ENCODE measurements around the gene KRTAP5-9.
A peak's percentile ranks its signal among the peaks of the same experiment; 100 is the strongest.

The KRTAP5-9 gene

GRCh38 chr11:71502026-71502425 lies 46.2 kb upstream of the KRTAP5-9 start:
- H3K56ac ChIP-seq (ENCODE audit: low read length): no peak overlapping the region
- no peak overlapping the region for H2AK5ac ChIP-seq (ENCODE audit: low read length)
- no peak overlapping the region for H3K18ac ChIP-seq (ENCODE audit: low read length)
- no peak overlapping the region for H2BK5ac ChIP-seq (ENCODE audit: low read length)
- H3K36me3 ChIP-seq (ENCODE audit: control insufficient read depth, insufficient read depth, low read length): peaks cover 3% of the 10 kb centered on the region
- no peak overlapping the region for H4K5ac ChIP-seq (ENCODE audit: low read length)
- H3K4me2 ChIP-seq (ENCODE audit: low read length): no peak overlapping the region
- H3K9ac ChIP-seq (ENCODE audit: low read length): no peak overlapping the region
- no peak overlapping the region for H2BK15ac ChIP-seq (replicated peaks; ENCODE audit: low read depth)
- no CpG with 5 or more reads among the region's 10 CpGs for WGBS (ENCODE audit: extremely low coverage, insufficient coverage, low lambda C conversion rate)
- no peak overlapping the region for H3K4me3 ChIP-seq (ENCODE audit: low read length)
- no peak overlapping the region for H3K23ac ChIP-seq (ENCODE audit: low read length)
- H3K4ac ChIP-seq (ENCODE audit: low read depth, low read length): no peak overlapping the region
- H3K4me1 ChIP-seq (ENCODE audit: control insufficient read depth, low read depth, low read length): peaks cover 11% of the 10 kb centered on the region
- no peaks in the 10 kb centered on the region for H3K79me2 ChIP-seq (ENCODE audit: control insufficient read depth, insufficient read depth, low read length)
- H3K27me3 ChIP-seq (ENCODE audit: insufficient read depth, low read length, poor library complexity): no peaks in the 10 kb centered on the region
- no peak for DNase-seq
- no peak overlapping the region for H3K27ac ChIP-seq (ENCODE audit: low read depth, low read length)
- no peak overlapping the region for H2BK120ac ChIP-seq (ENCODE audit: low read depth, low read length)
- no peaks in the 10 kb centered on the region for H3K79me1 ChIP-seq (ENCODE audit: low read length)
- H4K8ac ChIP-seq (ENCODE audit: low read depth, low read length): no peak overlapping the region

- H3K4me3 ChIP-seq (ENCODE audit: low read length): no peak overlapping the region
- H3K9ac ChIP-seq (ENCODE audit: low read length): no peak overlapping the region
- no peak overlapping the region for H3K23ac ChIP-seq (ENCODE audit: low read length)
- no peaks in the 10 kb centered on the region for H3K27me3 ChIP-seq (ENCODE audit: insufficient read depth, low read length, poor library complexity)
- no peak overlapping the region for H2AK5ac ChIP-seq (ENCODE audit: low read length)
- H3K79me2 ChIP-seq (ENCODE audit: control insufficient read depth, insufficient read depth, low read length): no peaks in the 10 kb centered on the region
- H2BK5ac ChIP-seq (ENCODE audit: low read length): no peak overlapping the region
- H4K8ac ChIP-seq (ENCODE audit: low read depth, low read length): no peak overlapping the region
- H3K4me1 ChIP-seq (ENCODE audit: control insufficient read depth, low read depth, low read length): peaks cover 11% of the 10 kb centered on the region
- no peaks in the 10 kb centered on the region for H3K36me3 ChIP-seq (ENCODE audit: control insufficient read depth, insufficient read depth, low read length)
- H2BK120ac ChIP-seq (ENCODE audit: low read depth, low read length): no peak overlapping the region
- H3K27ac ChIP-seq (ENCODE audit: low read depth, low read length): no peak overlapping the region
- no peak overlapping the region for H3K4me2 ChIP-seq (ENCODE audit: low read length)
- no peak overlapping the region for H3K18ac ChIP-seq (ENCODE audit: low read length)
- H2BK15ac ChIP-seq (replicated peaks; ENCODE audit: low read depth): no peak overlapping the region
- no CpG with 5 or more reads among the region's 15 CpGs for WGBS (ENCODE audit: extremely low coverage, insufficient coverage, low lambda C conversion rate)
- DNase-seq: no peak
- H3K4ac ChIP-seq (ENCODE audit: low read depth, low read length): no peak overlapping the region
- no peak overlapping the region for H3K56ac ChIP-seq (ENCODE audit: low read length)
- H3K79me1 ChIP-seq (ENCODE audit: low read length): no peaks in the 10 kb centered on the region
- H4K5ac ChIP-seq (ENCODE audit: low read length): no peak overlapping the region
Observed at GRCh38 chr11:71502871-71503435, 45.3 kb upstream of the KRTAP5-9 start.

GRCh38 chr11:71504531-71504930 lies 43.7 kb upstream of the KRTAP5-9 start:
- Histone ChIP-seq H4K8ac (ENCODE audit: low read depth, low read length) (no peak overlapping the region), H3K79me1 (ENCODE audit: low read length) (no peaks in the 10 kb centered on the region), H2AK5ac (ENCODE audit: low read length) (no peak overlapping the region), H3K4me3 (ENCODE audit: low read length) (no peak overlapping the region), H3K4me2 (ENCODE audit: low read length) (no peak overlapping the region), H4K5ac (ENCODE audit: low read length) (no peak overlapping the region), H3K9ac (ENCODE audit: low read length) (no peak overlapping the region), H3K18ac (ENCODE audit: low read length) (peak overlapping the region; percentile 95), H3K36me3 (ENCODE audit: control insufficient read depth, insufficient read depth, low read length) (no peaks in the 10 kb centered on the region), H2BK15ac (replicated peaks; ENCODE audit: low read depth) (no peak overlapping the region), H2BK5ac (ENCODE audit: low read length) (peak overlapping the region; percentile 61), H3K27ac (ENCODE audit: low read depth, low read length) (peak overlapping the region; percentile 3), H2BK120ac (ENCODE audit: low read depth, low read length) (peak overlapping the region; percentile 99), H3K56ac (ENCODE audit: low read length) (peak overlapping the region; percentile 11), H3K27me3 (ENCODE audit: insufficient read depth, low read length, poor library complexity) (no peaks in the 10 kb centered on the region), H3K23ac (ENCODE audit: low read length) (no peak overlapping the region), H3K4me1 (ENCODE audit: control insufficient read depth, low read depth, low read length) (peaks cover 11% of the 10 kb centered on the region), H3K79me2 (ENCODE audit: control insufficient read depth, insufficient read depth, low read length) (no peaks in the 10 kb centered on the region), H3K4ac (ENCODE audit: low read depth, low read length) (peak overlapping the region; percentile 74)
- peak; percentile 45 for DNase-seq
- WGBS (ENCODE audit: extremely low coverage, insufficient coverage, low lambda C conversion rate): no CpG with 5 or more reads among the region's 10 CpGs

GRCh38 chr11:71505001-71505400 lies 43.2 kb upstream of the KRTAP5-9 start:
- no peak for DNase-seq
- Histone ChIP-seq H3K18ac (ENCODE audit: low read length) (no peak overlapping the region), H2AK5ac (ENCODE audit: low read length) (no peak overlapping the region), H3K27ac (ENCODE audit: low read depth, low read length) (peak overlapping the region; percentile 84), H4K8ac (ENCODE audit: low read depth, low read length) (no peak overlapping the region), H3K27me3 (ENCODE audit: insufficient read depth, low read length, poor library complexity) (no peaks in the 10 kb centered on the region), H2BK15ac (replicated peaks; ENCODE audit: low read depth) (no peak overlapping the region), H3K56ac (ENCODE audit: low read length) (peak overlapping the region; percentile 34), H3K79me1 (ENCODE audit: low read length) (no peaks in the 10 kb centered on the region), H3K36me3 (ENCODE audit: control insufficient read depth, insufficient read depth, low read length) (no peaks in the 10 kb centered on the region), H2BK120ac (ENCODE audit: low read depth, low read length) (no peak overlapping the region), H4K5ac (ENCODE audit: low read length) (no peak overlapping the region), H3K9ac (ENCODE audit: low read length) (no peak overlapping the region), H2BK5ac (ENCODE audit: low read length) (peak overlapping the region; percentile 8), H3K4me2 (ENCODE audit: low read length) (no peak overlapping the region), H3K4me3 (ENCODE audit: low read length) (no peak overlapping the region), H3K23ac (ENCODE audit: low read length) (no peak overlapping the region), H3K4ac (ENCODE audit: low read depth, low read length) (no peak overlapping the region), H3K4me1 (ENCODE audit: control insufficient read depth, low read depth, low read length) (peaks cover 11% of the 10 kb centered on the region), H3K79me2 (ENCODE audit: control insufficient read depth, insufficient read depth, low read length) (no peaks in the 10 kb centered on the region)
- no CpG with 5 or more reads among the region's 2 CpGs for WGBS (ENCODE audit: extremely low coverage, insufficient coverage, low lambda C conversion rate)

GRCh38 chr11:71505781-71506180 lies 42.4 kb upstream of the KRTAP5-9 start:
- no peaks in the 10 kb centered on the region for H3K79me2 ChIP-seq (ENCODE audit: control insufficient read depth, insufficient read depth, low read length)
- H3K4me3 ChIP-seq (ENCODE audit: low read length): no peak overlapping the region
- no CpG with 5 or more reads among the region's 9 CpGs for WGBS (ENCODE audit: extremely low coverage, insufficient coverage, low lambda C conversion rate)
- H3K27me3 ChIP-seq (ENCODE audit: insufficient read depth, low read length, poor library complexity): no peaks in the 10 kb centered on the region
- H3K36me3 ChIP-seq (ENCODE audit: control insufficient read depth, insufficient read depth, low read length): no peaks in the 10 kb centered on the region
- peak overlapping the region; percentile 99 for H3K4ac ChIP-seq (ENCODE audit: low read depth, low read length)
- H3K9ac ChIP-seq (ENCODE audit: low read length): peak overlapping the region; percentile 62
- DNase-seq: peak; percentile 70
- H3K79me1 ChIP-seq (ENCODE audit: low read length): no peaks in the 10 kb centered on the region
- H4K8ac ChIP-seq (ENCODE audit: low read depth, low read length): no peak overlapping the region
- H3K4me2 ChIP-seq (ENCODE audit: low read length): no peak overlapping the region
- peaks cover 11% of the 10 kb centered on the region for H3K4me1 ChIP-seq (ENCODE audit: control insufficient read depth, low read depth, low read length)
- H2AK5ac ChIP-seq (ENCODE audit: low read length): no peak overlapping the region
- peak overlapping the region; percentile 96 for H2BK5ac ChIP-seq (ENCODE audit: low read length)
- peak overlapping the region; percentile 78 for H3K56ac ChIP-seq (ENCODE audit: low read length)
- H2BK15ac ChIP-seq (replicated peaks; ENCODE audit: low read depth): no peak overlapping the region
- peak overlapping the region; percentile 50 for H4K5ac ChIP-seq (ENCODE audit: low read length)
- H2BK120ac ChIP-seq (ENCODE audit: low read depth, low read length): peak overlapping the region; percentile 96
- H3K27ac ChIP-seq (ENCODE audit: low read depth, low read length): peak overlapping the region; percentile 95
- H3K18ac ChIP-seq (ENCODE audit: low read length): peak overlapping the region; percentile 82
- H3K23ac ChIP-seq (ENCODE audit: low read length): no peak overlapping the region

GRCh38 chr11:71507102-71507501 lies 41.1 kb upstream of the KRTAP5-9 start:
- no CpG with 5 or more reads among the region's 5 CpGs for WGBS (ENCODE audit: extremely low coverage, insufficient coverage, low lambda C conversion rate)
- no peaks in the 10 kb centered on the region for H3K36me3 ChIP-seq (ENCODE audit: control insufficient read depth, insufficient read depth, low read length)
- no peak overlapping the region for H3K27ac ChIP-seq (ENCODE audit: low read depth, low read length)
- H2BK120ac ChIP-seq (ENCODE audit: low read depth, low read length): no peak overlapping the region
- no peaks in the 10 kb centered on the region for H3K79me1 ChIP-seq (ENCODE audit: low read length)
- H3K18ac ChIP-seq (ENCODE audit: low read length): peak overlapping the region; percentile 71
- no peak overlapping the region for H2BK15ac ChIP-seq (replicated peaks; ENCODE audit: low read depth)
- no peak overlapping the region for H4K8ac ChIP-seq (ENCODE audit: low read depth, low read length)
- no peak overlapping the region for H3K56ac ChIP-seq (ENCODE audit: low read length)
- H3K9ac ChIP-seq (ENCODE audit: low read length): no peak overlapping the region
- H3K79me2 ChIP-seq (ENCODE audit: control insufficient read depth, insufficient read depth, low read length): no peaks in the 10 kb centered on the region
- no peaks in the 10 kb centered on the region for H3K27me3 ChIP-seq (ENCODE audit: insufficient read depth, low read length, poor library complexity)
- H3K23ac ChIP-seq (ENCODE audit: low read length): no peak overlapping the region
- no peak for DNase-seq
- no peak overlapping the region for H4K5ac ChIP-seq (ENCODE audit: low read length)
- H3K4me2 ChIP-seq (ENCODE audit: low read length): no peak overlapping the region
- H3K4me3 ChIP-seq (ENCODE audit: low read length): no peak overlapping the region
- H3K4ac ChIP-seq (ENCODE audit: low read depth, low read length): no peak overlapping the region
- H2AK5ac ChIP-seq (ENCODE audit: low read length): no peak overlapping the region
- no peak overlapping the region for H2BK5ac ChIP-seq (ENCODE audit: low read length)
- H3K4me1 ChIP-seq (ENCODE audit: control insufficient read depth, low read depth, low read length): peaks cover 11% of the 10 kb centered on the region
